NK-92 (cell line): ENCODE measurements around the gene NOP9.

Experiments
- DNase-seq: peaks from one replicate; lab custom pipeline; 2025; ENCODE audit not compliant: unreplicated experiment; lab: John Stamatoyannopoulos, UW

NOP9 gene, protein sequence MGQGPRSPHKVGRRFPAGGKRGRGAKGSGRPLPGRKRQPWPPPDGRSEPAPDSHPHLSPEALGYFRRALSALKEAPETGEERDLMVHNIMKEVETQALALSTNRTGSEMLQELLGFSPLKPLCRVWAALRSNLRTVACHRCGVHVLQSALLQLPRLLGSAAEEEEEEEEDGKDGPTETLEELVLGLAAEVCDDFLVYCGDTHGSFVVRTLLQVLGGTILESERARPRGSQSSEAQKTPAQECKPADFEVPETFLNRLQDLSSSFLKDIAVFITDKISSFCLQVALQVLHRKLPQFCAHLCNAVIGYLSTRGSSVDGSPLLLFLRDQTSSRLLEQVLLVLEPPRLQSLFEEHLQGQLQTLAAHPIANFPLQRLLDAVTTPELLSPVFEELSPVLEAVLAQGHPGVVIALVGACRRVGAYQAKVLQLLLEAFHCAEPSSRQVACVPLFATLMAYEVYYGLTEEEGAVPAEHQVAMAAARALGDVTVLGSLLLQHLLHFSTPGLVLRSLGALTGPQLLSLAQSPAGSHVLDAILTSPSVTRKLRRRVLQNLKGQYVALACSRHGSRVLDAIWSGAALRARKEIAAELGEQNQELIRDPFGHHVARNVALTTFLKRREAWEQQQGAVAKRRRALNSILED

DNA sequence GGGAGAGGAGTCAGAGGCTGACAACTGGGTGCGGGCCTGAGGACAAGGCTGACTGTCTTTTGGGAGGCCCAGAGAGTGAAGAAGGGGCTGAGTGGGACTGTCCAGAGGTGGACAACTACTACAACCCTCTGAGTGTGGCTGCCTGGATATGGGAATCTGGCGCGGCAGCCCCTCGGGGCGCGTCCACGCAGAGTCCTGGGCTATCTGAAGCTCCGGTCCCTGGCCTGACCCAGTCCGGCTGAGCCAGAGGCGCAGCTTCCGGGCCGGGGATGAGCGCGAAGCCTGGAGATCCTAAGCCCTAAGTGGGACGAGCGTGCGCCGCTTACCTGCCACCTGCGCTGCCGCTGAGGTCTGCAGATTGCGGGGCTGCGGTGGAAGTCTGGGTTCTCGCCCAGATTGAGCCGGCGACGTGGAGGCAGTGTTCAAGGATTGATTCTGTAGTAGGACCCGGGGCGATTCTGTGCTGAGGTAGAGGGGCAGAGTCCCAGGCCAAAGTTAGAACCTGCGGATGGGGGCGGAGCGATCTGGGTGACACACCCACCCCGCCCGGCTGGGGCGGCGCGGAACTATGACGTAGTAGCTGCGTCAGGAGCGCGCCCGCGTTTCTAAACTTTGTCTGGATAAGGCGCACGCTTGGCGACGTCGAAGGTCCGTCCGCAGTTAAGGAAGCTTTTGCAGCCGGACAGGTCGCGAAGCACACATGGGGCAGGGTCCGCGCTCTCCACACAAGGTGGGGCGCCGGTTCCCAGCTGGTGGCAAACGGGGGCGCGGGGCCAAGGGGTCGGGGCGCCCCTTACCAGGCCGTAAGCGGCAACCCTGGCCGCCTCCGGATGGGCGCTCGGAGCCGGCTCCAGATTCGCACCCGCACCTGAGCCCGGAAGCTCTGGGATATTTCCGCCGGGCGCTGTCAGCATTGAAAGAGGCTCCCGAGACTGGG lies at the start of gene NOP9, which contains the start of gene DHRS1:
TSS of gene NOP9 (plus strand) at position 596 of the 937 bp plus-strand sequence. CDS start at position 701, 105 bp downstream.
TSS of gene DHRS1 (minus strand) at position 526 of the 937 bp plus-strand sequence. CDS start 674 bp downstream, outside the sequence.
- DNase-seq = no peak

DNA sequence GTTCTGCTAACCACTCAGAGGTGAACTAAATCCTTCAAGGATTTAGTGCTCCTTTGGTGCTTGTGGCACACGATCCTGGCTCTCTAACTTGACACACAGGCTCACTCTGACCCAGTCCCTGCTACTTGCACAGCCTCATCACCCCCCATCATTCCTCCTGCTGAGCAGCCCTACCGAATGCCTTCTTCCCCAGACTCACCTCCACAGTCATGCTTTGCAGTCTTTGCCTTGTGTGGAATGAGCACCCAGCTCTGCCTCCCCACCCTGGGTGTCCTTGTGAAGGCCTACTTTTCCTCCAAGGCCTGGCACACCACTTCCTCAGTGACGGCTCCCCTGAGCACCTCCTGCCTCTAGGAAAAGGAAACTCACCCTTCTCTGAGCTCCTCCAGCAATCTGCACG lies 49.3 kb upstream of the NOP9 start:
- no peak for DNase-seq

DNA sequence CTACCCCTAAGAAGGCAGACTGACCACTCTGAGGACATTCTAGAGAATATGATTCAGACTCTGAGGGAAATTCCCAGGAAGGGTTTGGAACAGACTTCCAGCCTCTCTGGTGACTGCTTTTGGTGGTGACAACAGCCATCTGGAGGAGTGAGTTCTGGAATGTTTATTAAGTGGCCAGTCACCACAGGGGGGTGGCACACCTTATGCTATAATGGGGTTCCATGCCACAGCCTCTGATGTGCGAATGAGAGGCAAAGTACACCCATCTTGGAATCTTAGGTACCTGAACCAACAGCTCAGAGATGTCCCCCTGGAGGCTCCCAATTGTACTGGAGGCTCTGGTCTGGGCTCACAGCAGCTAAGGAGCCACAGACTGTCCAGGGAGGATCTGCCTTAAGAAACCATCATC lies 47.8 kb upstream of the NOP9 start:
- DNase-seq = no peak

DNA sequence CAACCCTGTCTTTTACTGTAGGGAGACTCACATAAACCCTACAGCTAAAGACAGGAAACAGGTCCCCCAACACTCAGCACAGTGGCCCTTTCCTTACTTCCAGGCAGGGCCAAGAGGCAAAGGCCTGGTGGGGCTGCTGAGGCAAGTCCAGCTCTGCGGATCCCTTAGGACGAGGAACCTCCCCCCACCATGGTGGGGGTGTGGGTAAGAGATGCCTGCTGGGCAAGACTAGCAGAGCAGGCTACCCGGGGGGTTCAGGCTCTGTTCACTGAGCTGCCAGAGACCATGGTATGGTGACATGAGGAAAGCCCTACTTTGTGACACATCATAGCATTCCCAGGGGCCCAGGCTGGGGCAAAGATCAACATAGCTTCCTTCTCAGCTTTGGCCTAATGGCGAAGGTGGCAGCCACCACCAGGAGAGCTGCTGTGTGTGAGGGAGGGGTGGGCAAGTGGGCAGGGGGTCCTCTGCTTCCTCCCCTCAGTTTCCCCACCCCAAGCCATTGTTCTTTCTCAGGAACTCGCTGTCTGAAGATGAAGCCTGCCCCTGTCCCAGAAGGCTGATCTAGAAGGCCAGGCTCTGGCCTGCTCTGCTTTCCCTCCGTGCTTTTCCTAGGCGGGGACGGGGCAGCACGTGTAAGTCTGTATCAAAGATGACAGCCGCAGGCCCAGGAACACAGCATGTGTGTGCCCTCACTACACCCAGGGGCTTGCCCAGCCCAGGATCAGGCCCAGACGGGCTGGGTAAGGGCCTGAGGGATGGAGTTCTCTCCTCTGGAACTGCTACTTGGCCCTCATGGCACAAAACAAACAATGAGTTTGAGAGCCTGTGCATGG lies 47.1 kb upstream of the NOP9 start:
- DNase-seq = no peak

DNA sequence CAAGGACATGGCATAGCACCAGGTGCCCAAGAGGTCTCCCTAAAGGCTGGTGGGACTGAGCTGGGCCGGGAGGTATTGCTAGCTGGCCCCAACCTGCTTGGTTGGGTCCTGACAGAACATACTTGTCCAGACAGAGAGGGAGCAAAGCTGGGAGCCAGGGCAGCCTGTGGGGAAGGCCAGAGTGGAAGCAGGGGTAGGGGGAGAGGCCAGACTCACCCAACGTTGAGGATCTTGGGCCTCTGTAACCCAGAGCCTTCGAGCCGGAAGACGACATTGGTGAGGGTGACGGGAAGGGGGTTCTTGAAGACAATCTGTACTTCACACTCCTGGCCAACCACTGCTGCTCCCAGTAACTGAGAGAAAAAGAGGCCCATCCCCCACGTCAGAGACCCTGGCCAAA lies 45.7 kb upstream of the NOP9 start:
- DNase-seq = no peak

DNA sequence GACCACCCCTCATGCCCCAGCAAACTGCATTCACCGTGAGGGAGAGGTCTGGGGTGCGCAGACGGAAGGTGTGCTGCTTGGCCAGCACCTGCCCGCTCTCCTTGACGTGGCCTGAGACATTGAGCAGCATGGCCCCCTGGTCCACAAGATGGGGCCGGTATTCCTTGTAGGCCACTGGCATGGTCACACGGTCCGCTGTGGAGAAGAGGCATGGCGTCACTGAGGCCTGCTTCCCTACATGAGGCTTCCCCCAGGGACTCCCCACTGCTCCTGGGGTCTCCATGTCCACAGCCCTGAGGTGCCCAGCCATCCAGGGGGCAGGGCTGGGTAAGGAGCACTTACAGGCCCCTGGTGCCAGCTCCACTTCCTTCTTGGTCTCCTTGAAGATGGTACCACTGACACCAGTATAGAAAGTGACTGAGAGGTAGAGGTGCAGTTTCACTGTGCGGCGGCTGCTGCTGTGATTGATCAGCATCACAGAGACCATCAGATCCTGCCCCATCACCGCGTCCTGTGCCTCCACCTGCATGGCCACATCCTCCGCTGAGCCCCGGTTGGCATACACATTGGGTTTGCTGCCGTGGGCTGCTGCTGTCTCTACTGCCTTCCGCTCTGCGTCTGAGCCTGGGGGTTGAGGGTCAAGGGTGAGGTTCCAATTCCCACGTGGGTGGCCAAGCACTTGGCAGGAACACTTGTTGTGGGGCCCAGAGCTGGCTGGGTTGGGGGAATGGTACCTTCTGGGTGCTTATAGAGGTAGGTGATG lies 44.8 kb upstream of the NOP9 start:
- DNase-seq = no peak

DNA sequence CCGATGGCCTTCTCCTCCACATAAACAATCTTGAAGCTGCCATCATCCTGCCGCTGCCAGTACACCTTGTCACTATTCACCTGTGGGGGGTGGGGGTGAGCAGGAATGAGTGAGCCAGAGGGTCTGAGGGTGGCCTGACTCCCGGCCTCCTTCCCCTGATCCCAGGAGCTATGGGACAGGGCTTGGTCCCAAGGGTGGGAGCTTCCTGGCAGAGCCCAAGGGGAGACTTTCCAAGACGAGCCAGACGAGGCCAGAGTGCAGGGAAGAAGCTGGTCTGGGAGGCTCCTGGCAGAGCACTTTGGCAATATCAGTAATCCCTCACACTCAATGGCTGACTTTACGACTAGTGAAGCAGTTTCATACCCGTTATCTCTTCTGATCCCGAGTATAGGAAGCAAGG lies 44.2 kb upstream of the NOP9 start:
- no peak for DNase-seq

DNA sequence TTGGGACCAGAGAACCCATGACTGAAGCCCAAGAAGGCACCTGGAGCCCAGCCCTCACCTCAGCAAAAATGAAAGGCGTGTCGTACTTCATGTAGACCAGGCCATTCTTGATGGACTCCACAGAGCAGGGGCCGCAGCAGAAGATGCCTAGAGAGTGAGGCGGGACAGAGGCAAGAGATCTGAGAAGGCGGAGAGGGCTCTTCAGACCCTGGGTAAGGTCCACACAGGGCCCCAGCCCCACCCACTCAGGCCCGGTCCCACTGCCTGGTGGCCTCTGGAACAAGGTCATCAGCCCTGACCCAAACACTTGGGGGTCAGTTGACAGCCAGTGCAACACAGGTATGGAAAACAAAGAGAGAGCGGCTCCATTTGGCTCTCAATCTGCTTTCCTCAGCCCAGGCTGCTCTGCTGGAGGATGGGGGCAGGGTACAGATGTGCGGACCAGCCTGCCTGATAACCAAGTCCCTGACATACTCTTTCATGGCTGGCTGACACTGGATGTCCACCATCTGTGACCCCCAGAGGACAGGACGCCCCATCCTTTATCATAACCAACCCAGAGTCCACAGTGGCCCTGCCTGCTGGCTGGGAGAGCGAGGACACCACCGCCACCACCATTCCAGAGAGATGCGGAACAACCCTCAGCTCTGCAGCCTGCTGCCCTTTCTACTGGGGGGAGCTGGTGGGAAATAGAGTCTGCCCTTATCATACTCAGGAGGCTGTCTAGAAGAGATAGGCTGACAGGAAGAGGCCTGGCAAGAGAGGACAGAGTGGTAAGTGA lies 43.5 kb upstream of the NOP9 start:
- no peak for DNase-seq

DNA sequence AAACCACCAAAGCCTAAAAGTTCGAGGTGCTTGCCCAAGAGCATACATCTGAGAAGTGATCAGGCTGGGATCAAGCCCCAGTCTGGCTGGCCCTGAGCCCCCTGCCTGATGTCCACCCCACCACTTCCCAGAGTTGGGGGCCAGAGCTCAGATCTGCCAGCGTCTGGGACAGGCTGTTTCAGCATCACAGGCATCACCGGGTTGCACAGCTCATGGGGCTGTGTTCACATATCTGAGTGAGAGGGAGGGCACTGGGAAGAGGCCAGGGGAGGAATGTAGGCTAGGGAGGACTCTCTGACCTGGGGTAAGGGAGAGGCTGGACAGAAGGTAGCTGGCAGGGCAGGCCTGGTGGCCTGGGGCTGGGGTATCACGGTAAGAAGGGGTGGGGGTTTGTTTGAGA lies 42.7 kb upstream of the NOP9 start:
- no peak for DNase-seq

DNA sequence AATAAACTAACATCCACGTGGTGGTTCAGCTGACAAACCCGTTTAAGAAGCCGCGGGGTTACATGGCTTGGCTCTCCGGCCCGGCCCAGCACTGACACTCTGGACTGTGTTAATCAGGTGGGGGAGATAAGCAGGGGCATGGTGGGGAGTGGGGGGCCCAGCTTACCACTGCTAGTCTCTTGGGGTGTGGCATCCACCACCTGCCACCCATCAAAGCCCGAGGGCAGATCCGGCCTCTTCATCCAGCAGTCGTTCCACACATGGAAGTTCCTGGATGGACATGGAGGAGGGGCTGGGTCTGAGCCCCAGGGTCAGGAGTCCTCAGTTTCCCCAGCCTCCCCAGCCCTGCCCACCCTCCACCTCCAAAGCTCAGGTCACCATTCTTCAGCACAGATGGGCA lies 41.5 kb upstream of the NOP9 start:
- no peak for DNase-seq

DNA sequence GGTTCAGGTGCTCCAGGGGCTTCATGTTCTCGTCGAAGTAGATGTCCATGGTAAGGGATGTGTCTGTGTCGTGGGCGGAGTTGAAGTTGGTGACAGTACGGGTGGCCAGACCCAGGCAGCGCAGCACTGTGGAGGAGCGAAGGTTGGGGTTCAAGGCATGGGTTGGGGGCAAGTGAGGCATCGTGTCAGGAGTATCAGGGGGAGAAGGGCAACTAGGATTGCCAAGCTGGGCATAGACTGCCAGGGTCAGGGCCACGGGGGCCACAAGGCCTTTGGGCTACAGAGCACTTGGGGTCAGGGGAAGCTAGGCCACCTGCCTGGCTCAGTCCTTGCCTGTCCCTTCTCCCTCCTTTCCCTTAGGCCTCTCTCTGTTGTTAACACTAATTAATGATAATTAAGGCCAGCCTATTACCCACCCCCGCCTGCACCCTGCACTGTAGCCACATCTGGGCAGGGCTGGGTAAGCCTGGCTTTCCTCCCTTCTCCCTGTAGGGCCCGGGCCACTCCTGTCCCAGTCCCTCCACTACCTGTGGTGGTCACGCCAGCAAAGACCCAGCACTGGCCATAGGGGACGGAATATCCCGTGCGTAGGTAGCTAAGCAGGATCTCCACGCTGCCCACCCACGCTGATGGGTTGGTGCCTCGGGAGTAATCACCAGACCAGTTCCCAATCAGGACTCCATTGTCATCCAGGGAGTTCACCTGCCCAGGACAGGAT lies 40.9 kb upstream of the NOP9 start:
- DNase-seq = no peak

DNA sequence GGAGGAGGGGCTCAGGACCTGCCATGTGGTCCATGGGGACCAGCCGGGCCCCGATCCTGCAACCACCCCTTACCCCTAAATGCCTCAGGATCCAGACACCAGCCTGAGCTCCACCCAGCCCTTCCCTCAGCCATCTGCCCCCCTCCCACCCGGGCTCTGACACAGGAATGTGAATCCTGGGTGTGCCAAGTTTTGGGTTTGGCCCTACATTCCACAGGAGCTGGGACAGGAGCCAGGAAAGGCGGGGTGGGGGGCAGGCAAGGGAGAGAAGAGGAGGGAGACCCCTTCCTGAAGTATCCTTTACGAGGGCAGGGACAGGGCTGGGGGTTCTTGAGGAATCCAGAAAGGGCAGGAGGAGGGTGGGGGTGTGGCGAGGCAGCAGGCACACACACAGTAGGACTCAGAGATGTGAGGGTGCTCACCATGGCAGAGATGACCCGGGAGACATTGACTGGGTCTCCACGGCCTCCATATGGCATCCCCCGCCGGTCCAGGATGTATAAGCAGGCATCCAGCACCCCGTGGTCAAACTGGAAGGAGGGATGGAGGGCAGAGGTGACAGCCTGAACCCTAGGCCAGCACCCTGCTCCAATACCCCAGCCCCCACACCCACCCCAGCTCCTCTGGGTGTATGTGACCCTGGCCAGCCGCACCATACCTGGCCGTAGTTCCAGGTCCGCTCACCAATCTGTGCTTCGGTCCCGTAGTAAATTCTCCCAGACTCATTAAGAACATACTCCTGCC lies 40.2 kb upstream of the NOP9 start:
- no peak for DNase-seq

DNA sequence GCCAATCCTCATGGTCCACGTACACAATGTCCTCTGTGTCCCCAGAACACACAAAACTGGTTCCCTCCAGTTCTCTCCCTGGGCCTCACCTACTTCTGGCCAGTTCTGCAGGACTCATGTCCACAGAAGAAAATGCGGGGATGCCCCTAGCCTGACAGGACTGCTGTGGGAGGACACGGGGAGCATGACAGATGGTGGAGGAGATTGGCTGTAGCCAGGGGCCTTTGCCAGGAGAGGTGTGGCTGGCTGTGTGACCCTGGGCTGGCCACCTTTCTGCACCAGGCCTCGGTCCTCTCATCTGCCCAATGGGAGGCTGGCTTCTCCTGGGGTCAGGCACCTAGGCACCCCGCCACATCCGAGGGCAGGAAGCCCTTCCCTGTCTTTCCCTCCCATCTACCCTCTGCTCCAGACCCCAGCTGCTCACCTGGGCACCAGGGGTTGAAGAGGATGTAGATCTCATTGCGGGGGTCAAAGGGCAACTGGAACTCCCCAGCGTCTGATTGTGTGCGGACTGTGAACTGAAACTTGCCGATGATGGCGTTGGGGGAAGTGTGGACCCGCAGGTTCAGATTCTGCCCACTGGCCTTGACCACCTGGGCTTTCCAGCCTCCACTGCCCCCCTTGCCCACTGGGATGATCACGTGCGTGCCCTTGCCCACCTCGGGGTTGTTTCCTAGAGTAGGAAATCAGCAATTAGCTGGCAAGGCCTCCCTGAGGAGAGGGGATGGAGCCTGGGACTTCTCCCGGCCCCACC lies 39.4 kb upstream of the NOP9 start:
- no peak for DNase-seq

DNA sequence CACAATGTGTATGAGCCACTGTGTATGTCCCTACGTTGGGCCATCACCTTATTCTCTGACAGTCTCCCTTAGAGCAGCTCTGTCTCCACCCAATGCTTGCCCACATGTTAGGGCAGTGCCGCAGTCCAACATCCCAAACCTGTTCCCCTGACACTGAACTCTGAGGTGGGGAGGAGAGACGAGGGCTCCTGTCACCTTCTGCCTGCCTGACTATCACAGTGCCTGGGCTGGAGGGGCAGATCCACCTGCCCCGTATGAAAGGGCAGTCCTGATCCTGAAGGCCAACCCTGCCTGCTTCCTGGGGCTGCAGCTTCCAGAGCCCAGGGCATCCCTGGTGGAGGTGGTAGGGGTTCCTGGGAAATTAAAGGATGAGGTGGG lies 38.9 kb upstream of the NOP9 start:
- DNase-seq = no peak

DNA sequence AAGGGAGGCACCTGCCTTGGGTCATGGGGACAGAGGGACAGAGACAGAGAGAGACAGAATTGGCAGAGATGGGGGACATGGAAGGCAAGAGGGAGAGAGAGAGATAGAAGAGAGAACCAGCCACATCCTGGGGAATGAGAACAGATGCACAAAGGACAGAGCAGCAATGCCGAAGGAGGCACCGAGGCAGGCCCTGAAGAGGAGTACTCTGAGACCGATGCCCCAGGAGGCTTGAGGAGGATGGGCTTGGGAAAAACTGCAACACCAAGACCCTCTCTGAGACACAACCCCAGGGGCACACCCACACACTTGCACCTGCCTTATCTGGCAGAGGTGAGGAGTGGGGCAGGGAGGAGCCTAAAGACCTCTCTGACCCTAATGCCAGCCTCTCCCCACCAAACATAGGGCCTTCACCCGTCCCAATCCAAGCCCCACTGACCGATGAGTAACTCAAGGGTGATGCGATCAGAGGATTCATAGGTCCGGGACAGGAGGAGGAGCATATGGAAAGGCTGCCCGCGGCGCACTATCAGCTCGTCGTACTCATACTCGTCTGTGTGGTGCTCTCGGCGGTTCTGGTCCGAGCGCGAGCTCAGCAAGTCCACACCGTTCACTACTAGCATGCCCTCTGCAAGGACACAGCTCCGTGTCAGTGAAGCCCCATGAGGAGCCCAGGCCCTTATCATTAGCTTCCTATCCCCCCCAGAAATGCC lies 38.2 kb upstream of the NOP9 start:
- no peak for DNase-seq

DNA sequence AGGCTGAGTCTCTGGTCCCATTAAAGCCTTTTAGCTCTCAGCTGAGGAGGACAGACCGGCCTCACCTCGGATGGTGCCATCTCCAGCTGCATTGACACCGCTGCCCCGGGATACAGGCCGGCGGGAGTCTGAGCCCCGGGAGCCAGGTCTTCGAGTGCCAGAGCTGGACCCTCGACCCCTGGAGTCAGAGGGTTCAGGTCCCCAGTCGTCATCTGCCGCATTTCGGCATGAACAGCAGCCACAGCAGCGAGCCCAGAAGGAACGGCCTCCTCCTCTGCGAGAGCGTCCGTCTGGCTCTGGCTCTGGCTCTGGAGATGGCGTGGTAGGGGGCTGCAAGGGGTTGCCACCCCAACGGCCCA lies 37.7 kb upstream of the NOP9 start:
- no peak for DNase-seq
